Measurements from ENCODE around the gene JAM3.
"Not testable (repeated sequence)": the region's sequence is repeated elsewhere in the genome, so short reads cannot be mapped to it uniquely, and the experiment has no call there.

Gene JAM3

GRCh38 chr11:134063124-134063495 lies 5.8 kb upstream of the JAM3 start:
- no peak for FAIRE-seq

- FAIRE-seq = no peak
Observed at GRCh38 chr11:134063991-134064747, 4.7 kb upstream of the JAM3 start.

GRCh38 chr11:134065381-134065780 lies 3.5 kb upstream of the JAM3 start:
- no peak for FAIRE-seq

GRCh38 chr11:134066943-134067885 lies 1.7 kb upstream of the JAM3 start:
- no peak for FAIRE-seq

- no peak for FAIRE-seq
Observed at GRCh38 chr11:134069426-134070341, 812 bp downstream of the JAM3 start.

GRCh38 chr11:134070342-134070845 lies 1.5 kb downstream of the JAM3 start:
- FAIRE-seq = no peak

- FAIRE-seq = peak; percentile 59
Observed at GRCh38 chr11:134071306-134071705, 2.4 kb downstream of the JAM3 start.

GRCh38 chr11:134071766-134072402 lies 3.0 kb downstream of the JAM3 start:
- FAIRE-seq = no peak

GRCh38 chr11:134072844-134073243 lies 4.0 kb downstream of the JAM3 start:
- no peak for FAIRE-seq

- no peak for FAIRE-seq
Observed at GRCh38 chr11:134074346-134074745, 5.5 kb downstream of the JAM3 start.

- FAIRE-seq = no peak
Observed at GRCh38 chr11:134074766-134075165, 5.9 kb downstream of the JAM3 start.

- FAIRE-seq = no peak
Observed at GRCh38 chr11:134079317-134079716, 10.4 kb downstream of the JAM3 start.

GRCh38 chr11:134081258-134081657 lies 12.4 kb downstream of the JAM3 start:
- FAIRE-seq = not testable (repeated sequence)

GRCh38 chr11:134082990-134083389 lies 14.1 kb downstream of the JAM3 start:
- FAIRE-seq = no peak

GRCh38 chr11:134086376-134086775 lies 17.5 kb downstream of the JAM3 start:
- FAIRE-seq = no peak

GRCh38 chr11:134092006-134092405 lies 23.1 kb downstream of the JAM3 start:
- FAIRE-seq = not testable (repeated sequence)

GRCh38 chr11:134097166-134097565 lies 28.3 kb downstream of the JAM3 start:
- no peak for FAIRE-seq

GRCh38 chr11:134098566-134099184 lies 29.8 kb downstream of the JAM3 start:
- FAIRE-seq = peak; percentile 31

- no peak for FAIRE-seq
Observed at GRCh38 chr11:134100171-134100570, 31.3 kb downstream of the JAM3 start.

- FAIRE-seq = no peak
Observed at GRCh38 chr11:134101282-134101681, 32.4 kb downstream of the JAM3 start.

GRCh38 chr11:134110252-134110815 lies 41.5 kb downstream of the JAM3 start:
- FAIRE-seq = no peak
